NCI-H2227 treated with DMSO at 0.1 percent for 48 hours (cell line): Measurements from ENCODE around the gene UBE2S.
"Not testable (repeated sequence)": the region's sequence is repeated elsewhere in the genome, so short reads cannot be mapped to it uniquely, and the experiment has no call there.

Experiments used
- DNase-seq: peaks from one replicate; lab custom pipeline; 2025; lab: John Stamatoyannopoulos, UW

The UBE2S gene

DNA sequence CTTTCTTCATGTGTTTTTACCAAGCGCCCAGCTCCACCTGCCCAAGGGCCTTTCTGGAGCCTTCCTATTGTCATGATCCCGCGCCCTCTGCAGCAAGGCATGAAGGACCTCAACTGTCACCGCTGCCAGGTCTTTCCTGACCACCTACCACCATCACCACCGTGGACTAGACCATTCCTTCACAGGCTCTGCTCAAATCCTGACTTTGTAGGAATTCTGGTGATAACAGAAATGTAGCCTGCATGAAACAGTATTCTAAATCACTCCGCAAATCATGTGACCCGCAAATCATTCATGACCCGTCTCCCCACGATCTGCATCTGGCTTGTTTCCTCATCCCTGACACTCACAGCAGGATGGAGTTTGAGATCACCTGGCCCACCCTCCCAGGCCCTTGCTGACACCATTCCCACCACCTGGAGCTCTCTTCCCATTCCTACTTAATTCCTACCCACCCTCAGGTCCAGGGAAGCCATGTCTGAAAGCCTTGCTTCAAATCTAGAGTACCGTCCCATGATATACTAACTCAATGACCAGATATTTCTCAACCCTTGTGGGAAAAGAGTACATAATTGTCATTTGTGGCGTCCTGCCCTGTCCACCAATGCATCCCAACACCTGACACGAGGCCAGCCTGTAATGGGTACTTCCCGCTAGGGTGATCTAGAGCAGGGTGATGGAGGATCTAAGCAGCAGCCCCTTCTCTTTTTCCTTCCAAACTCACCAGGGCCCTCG lies 1.3 kb downstream of the UBE2S start:
- DNase-seq: no peak

DNA sequence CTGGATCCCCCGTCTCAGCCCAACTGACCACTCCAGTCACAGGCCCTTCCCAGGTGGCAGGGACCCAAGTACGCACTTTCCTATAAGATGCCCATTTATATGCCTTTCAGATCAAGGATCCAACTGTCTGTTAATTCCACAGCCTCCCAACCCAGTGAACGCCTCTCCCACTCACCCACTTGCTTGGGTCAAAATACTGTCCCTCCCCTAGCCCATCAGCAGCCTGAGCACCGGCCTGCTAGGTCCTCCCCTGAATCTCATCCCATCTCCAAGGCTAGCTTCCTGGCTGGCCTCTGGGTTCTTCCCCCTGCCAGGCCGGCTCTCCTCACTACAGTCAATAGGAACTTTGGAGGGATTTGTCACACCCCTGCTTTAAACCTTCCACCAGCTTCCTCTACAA lies 1.9 kb downstream of the UBE2S start:
- no peak for DNase-seq

DNA sequence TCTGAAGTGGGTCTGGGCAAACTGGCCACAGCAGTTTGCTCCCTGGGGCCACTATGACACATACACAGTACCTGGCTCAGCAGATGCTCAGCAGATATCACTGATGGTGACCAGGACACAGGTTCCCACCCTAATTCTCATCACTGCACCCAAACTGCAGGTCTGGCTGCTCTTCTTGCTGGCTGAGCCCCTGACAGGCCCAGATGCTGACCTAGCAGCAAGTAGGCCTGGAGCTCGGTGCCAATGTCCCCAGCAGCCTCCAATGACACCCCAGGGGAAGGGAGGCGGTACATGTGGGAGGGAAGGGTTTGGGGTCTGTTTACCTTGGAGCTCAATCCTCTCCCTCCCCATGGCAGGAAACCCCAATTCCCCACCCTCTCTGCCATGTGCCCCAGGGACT lies 5.1 kb downstream of the UBE2S start:
- DNase-seq: no peak

DNA sequence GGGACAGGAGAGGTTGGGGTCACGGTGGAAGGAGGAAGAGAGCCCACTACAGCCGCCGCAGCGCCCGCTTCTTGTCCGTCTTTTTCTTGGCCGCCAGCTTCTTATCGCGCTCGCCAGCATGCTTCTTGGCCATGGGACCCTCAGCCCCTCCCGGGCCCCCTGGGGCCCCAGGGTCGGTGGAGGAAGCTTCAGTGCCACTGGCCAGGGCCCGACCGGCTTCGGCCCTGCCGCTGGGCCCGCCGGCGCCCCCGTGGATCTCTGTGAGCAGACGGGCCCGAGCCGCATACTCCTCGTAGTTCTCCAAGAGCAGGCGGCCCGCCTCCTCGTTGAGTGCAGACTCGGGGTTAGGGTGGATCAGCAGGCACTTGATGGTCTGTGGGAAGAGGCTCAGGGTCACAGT lies 6.2 kb downstream of the UBE2S start:
- DNase-seq: not testable (repeated sequence)

DNA sequence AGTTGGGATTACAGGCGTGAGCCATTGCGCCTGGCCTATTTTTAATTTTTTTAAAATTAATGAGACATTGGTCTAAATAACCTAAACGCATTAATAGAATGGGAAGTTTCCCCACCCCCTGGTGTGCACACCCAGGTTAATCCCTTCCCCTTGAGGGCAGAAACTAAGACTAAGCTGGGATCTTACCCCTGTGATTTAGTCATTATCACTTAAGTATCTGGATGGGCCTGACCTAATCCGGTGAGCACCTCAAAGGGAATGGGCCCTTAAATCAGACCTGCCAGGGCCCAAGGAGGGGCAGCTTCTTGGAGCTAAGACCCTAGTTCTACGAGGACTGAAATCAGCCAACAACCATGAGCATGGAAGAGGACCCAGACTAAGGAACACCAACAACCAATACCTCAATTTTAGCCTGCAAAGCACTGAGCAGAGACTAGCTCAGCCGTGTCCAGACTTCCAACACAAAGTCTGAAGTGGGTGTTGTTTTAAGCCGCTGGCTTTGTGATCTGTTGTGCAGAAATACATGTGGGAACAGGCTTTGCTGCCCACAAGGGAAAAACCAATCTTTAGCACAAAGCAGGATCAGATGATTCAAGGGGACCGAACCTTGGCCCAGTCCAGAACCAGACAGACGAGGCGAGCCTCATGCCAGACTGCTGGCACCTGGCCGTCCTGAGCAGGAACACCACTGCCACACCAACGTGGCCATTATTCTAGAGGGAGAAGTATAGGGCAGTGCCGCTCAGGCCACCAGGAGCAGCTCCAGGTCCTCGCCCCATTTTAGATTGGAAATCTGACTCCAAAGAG lies 7.1 kb downstream of the UBE2S start:
- DNase-seq: no peak

DNA sequence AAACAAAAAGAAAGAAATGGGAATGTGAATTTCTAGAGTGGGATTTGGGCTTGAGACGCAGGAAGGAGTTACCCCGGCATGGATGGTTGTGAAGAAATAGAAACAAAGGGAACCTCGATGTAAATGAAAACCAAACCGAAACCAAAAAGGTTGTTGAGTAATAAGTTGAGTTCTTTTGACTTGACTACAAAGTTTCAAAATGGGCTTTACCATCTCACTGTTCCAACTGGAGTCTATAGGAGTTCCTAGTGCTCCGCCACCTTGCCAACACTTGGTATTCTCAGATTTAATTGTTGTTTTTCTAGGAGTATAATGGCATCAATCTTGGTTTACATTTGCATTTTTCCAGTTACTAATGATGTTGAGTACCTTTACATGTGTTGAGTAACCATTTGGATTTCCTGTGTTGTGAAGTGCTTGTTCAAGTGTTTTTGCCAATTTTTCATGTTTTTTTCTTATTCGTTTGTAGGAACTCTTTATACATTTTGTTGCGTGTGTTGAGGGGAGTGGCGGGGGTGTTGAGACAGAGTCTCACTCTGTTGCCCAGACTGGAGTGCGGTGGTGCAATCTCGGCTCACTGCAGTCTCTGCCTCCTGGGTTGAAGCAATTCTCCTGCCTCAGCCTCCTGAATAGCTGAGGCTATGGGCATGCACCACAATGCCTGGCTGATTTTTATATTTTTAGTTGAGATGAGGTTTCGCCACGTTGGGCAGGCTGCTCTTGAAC lies 9.2 kb downstream of the UBE2S start:
- DNase-seq: no peak

DNA sequence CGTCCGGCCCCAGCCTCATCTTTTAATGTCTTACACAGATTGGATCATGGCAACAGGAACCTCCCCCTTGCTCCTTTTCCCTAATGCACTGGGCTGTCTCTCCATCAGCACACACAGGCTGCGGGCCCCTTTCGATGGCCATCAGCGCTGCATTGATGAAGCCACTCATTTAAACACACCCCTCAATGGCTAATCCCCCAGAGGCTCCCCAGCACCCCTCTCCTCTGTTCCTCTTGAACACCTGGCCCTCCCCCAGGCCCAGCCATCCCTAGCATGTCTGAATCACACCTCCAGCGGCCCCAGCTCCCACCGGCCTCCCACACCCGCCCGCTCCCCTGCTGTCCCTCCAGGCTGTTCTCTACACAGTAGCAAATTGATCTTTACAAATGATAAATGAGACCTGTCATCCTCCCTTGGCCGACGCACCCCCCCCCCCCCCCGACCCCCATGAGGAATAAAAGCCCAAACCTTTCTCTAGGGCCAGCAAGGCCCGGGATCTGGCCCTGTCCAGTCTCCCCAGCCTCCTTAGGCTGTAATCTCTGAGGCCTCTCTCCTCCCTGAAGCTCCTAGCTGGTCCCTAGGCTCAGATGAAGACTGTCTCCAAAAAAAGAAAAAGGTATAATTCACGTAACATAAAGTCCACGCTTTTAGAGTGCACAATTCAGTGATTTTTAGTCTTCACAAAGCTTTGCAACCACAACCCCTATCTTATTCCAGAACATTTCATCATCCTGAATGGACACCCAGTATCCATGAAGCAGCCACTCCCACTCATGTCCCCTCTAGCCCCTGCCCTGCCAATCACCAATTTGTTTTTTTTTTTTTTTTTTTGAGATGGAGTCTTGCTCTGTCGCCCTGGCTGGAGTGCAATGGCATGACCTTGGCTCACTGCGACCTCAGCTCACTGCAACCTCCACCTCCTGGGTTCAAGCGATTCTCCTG lies 14.5 kb downstream of the UBE2S start:
- DNase-seq: no peak

DNA sequence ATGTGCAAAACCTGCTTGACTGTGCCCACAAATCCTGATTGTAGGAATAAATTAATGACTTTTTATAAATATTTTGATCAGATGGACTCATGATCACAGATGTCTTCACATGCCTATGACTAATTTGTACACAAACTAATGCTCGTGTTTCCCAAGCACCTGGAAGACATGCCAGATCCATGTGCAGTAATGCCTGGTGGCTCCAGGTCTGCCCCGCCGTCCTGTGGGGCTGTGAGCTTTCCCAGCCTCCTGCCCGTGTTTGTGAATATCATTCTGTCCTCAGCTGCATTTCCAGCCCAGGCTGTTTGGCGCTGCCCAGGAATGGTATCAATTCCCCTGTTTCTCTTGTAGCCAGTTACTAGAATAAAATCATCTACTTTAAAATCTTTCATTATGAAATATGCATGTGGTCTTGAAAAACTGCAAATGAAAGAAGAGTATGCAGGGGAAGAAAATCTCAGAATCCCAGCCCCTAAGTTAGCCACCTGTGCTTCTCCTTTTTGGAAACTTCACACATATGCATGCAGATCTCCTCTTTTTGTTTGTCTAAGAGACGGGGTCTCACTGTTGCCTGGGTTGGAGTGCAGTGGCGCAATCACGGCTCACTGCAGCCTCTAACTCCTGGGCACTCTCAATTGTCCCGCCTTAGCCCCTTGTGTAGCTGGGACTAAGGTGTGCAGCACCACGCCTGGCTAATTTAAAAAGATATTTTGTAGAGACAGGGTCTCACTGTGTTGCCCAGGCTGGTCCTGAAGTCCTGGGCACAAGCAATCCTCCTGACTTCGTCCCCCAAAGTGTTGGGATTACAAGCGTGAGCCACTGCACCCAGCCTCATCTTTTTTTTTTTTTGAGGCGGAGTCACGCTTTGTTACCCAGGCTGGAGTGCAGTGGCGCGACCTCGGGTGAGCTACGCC lies 15.6 kb downstream of the UBE2S start:
- DNase-seq: no peak

DNA sequence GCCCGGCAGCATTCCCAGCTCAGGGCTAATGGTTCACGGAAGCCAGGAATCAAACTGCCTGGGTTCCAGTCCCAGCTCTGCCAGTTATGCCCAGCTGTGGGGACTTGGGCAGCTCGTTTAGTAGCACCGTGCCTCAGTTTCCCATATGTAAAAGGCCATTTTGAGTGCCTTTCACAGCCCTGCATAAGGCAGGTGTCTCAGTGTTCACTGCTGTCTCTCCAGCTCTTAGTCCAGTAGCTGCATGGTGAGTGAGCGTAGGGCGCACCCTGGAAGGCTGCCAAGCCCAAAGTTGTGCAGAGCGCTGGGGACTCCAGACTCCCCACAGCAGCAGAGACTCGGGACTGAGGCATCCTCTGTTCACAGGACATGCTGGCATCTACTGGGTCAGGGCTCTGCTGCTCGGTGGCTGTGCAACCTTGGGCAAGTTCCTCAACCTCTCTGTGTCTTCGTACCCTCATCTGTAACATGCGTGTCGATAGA lies 16.4 kb downstream of the UBE2S start:
- no peak for DNase-seq

DNA sequence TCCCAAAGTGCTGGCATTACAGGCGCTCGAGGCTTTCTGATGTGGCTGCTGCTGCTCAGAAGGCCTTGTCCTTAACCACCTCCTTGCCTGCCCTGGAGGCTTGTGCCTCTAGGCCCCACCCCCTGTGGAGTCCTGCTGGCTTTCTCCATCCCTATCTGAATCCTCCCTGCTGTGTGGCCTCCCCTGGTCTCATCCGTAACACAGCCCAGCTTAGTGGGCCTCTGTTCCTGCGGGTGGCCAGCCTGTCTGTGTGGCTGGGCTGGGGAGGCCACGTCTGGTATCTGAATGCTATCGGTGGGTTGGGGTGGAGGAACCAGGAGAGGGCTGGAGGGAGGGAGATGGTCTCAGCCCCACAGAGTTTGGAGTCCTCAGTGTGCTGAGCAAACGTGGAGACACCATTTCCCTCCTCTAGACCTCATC lies 17.1 kb downstream of the UBE2S start:
- DNase-seq: no peak

DNA sequence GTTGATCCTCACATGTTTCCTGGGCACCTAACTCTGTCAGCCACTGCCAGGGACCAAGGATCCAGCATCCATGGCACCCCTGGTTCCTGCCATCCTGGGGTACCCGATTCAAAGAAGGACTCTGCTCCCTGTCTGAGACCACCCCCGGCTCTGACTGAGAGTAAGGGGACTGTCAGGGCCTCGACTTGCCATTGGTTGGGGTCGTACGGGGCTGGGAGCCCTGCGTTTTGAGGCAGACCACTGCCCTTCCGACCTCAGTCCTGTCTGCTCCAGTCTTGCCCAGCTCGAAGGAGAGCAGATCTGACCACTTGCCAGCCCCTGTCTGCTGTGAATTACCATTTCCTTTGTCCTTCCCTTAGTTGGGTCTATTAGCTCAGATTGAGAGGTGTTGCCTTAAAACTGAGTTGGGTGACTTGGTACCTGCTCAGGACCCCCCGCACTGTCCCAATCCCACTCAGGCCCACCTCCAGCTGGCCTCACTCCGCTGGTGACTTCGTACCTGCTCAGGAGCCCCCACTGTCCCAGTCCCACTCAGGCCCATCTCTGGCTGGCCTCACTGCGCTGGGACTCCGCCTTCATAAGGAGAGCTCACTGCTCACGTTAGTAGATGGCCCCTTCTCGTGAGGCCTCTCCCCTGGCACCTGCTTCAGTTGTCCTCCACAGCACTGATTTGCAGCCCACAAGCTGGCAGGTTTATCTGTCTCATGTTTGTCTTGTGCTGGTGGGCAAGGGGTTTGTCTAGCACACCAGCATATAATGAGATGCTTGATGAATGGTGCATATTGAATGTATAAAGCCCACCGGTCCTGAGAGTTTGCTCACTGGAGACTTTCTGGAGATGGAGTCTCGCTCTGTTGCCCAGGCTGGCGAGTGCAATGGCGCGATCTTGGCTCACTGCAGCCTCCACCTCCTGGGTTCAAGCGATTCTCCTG lies 17.9 kb downstream of the UBE2S start:
- no peak for DNase-seq

DNA sequence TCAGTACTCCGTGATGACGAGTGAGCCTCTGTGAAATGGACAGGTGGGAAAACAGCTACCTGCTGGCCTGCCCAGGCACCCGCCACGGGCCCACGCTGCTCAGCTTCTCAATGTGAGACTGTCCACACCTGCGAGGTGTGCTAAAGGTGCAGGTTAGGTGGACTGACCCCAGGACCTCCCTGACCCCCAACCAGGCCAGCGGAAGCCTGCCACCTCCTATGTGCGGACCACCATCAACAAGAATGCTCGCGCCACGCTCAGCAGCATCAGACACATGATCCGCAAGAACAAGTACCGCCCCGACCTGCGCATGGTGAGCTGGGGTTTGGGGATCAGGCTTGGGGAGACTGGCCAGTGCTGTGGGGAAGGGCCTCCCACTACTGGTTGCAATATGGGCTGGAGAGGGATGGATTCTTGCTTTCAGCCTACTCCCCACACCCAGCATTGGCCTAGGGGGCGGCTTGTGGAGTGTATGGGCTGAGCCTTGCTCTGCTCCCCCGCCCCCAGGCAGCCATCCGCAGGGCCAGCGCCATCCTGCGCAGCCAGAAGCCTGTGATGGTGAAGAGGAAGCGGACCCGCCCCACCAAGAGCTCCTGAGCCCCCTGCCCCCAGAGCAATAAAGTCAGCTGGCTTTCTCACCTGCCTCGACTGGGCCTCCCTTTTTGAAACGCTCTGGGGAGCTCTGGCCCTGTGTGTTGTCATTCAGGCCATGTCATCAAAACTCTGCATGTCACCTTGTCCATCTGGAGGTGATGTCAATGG lies 19.7 kb downstream of the UBE2S start:
- no peak for DNase-seq

DNA sequence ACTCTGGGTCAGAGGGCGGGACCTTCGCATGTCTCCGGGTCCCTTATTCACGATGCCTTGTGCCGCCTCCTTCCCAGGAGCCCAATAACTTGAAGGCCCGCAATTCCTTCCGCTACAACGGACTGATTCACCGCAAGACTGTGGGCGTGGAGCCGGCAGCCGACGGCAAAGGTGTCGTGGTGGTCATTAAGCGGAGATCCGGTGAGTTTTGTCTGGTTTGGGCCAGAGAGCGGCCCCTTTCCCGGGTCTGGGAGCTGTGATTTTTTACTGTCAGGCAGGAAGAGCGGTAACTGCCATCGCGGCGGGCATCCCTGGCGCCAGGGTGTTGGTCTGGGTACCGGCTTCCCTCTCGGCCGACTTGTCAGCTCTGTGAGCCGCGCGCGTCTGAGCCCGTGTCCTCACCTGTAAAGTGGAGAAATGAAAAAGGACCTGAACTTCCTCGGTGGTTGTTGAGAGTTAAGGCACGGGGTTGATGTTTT lies 21.1 kb downstream of the UBE2S start:
- no peak for DNase-seq

DNA sequence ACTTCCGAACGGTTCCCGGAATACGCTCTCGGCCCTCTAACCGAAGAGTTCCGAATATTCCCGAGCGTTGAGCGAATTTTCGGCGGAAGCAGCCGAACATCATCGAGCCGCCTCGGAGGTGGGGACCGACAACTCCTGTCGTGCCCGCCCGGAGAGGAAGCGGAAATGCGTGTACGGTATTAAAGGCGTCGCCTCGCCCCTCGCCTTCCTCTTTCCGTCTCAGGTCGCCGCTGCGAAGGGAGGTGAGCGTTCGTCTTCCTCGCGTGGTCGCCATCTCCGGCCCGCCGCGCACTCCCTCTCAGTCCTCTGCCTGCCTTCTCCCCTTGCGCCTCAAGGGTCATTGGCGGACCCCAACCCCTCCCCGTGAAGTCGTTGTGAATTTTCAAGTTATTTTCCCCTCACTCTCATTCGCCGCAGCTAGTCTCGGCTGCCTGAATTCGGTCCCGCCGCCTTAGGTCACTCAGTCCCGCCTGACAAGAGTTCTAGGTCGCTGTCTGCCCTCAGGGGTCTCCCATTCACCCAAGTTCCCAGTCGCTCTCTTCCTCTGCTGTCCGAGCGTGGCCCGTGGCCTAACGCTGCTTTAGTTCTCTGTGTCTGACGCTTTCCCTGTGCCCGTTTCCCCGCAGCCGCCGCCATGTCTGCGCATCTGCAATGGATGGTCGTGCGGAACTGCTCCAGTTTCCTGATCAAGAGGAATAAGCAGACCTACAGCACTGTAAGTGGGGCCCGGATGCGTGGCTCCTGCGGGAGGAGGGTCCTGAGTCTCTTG lies 21.7 kb downstream of the UBE2S start, which contains the start of gene RPL28:
RPL28 (plus strand) TSS at position 209 of the 769 bp plus-strand sequence; CDS start at position 635, 426 bp downstream.
- peak; percentile 100 for DNase-seq

DNA sequence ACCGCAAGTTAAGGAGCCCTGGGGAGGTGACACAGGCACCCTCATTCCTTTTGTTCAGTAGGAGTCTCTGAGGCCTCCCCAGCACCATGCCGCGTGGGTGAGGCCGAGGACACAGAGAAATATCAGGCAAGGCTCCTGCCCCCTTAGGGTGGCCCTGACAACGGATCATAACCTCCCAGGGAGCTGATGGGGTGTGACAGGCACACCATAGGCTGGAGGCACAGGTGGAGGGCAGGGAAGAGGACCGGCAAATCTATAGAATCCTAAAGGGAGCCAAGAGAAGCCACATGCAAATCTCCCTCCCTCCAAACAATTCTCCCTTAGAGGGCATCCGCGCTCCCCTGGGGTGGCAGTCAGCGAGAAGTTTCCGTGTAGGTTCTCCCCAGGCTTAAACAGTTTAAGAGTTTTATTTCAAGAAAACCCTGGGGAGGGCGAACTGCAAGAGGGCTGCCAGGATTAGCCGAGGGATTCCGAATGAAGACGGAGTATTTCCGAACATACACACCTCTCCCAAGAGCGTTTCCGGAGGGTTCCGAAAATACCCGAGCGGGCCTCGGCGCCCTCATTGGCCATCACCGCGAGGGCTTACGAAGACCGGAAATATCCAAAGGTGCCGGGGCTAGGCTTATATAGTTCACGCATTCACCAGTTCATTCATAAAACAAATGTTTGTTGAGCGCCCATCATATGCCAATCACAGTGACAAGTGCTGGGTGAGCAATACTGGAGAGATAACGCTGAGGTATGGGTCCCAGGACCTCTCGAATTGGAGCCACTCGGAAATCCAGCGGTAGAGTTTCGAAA lies 22.5 kb downstream of the UBE2S start:
- peak; percentile 100 for DNase-seq

DNA sequence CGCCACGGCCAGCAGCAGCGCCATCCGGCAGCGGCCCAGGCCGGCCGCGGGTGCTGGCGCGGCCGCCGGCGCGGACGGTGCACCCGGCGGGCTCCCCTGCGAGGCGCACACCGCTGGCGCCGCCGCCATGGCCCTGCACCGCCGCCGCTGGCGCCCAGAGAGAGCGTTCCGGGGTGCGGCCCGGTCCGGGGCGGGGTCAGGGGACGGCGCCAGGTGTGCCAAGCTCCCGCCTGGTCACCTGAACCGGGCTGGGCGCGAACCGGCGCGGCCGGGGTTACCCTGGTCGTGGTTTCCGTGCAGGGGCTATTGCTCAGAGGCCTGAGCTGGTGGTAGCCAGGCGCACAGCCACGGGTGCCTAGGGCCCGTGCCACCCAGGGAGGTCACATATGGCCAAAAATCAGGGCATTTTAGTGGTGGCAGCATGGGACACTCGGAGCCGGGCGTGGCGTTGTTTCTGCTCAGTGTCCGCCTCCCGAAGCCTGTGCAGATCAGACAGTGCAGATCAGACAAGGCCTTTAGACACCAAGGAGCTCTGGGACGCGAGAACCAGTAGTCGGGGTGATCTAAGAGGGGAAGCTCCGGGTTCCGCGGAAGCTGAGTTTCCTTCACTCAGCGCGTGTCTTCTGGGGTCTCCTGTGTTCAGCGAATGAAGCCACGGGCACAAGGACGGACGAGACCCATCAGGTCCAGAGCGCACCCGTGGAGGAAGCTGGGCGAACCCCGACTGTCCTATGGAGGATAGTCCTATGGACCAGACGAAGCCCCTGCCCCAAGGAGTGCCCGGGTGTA lies 23.3 kb downstream of the UBE2S start, which contains the start of gene TMEM238:
TMEM238 (minus strand) TSS at position 162 of the 789 bp plus-strand sequence; CDS start at position 129, 33 bp downstream.
- no peak for DNase-seq
